GM19193 (cell line): ENCODE results near the gene ENTR1.

Experiments
- POLR2A ChIP-seq: IDR thresholded peaks from 4 replicates; pipeline ENCODE4 v1.6.1; 2011; ENCODE audit not compliant: insufficient read depth, insufficient read length; ENCODE audit errors: extremely low read depth

Gene ENTR1

DNA sequence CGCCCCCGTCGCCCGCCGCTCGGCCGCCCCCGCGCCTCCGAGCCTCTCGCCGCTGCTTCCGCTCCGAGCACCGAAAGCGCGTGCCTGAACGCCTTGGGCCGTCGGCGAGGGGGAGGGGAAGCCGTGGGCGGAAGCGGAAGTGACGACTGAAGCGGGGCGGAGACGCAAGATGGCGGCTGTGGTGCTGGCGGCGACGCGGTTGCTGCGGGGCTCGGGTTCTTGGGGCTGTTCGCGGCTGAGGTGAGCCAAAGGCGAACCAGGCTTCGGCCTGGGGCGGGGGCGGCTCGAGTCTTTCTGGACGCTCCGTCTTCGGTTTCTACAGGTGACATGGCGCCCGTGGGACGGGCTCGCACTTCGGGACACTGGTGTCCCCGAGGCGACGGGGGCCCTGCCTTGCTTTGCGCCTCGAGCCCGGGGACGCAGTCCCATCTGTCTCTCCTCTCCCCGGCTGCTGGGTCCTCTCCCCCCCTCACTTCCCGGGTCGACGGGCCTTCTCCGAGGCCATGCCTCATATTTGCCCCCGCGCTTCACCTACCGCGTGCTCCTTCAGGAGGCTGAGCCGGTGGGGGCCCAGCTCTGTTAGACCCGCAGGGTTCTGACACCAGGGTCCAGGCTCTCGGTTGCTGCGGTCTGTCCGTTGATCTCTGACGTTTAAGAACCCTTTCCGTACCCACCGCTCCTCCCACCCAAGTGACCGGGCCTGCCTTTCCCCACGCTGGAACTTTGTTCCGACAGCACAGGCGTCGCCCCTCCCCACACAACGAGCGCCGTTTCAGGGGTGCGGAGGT lies at the start of gene ENTR1, which contains the start of gene PMPCA:
TSS of gene ENTR1 (minus strand) at position 115 of the 788 bp plus-strand sequence. CDS start 217 bp downstream, outside the sequence.
TSS of gene PMPCA (plus strand) at position 159 of the 788 bp plus-strand sequence. CDS start at position 170, 11 bp downstream.
- peak; percentile 93 for TF ChIP-seq POLR2A

DNA sequence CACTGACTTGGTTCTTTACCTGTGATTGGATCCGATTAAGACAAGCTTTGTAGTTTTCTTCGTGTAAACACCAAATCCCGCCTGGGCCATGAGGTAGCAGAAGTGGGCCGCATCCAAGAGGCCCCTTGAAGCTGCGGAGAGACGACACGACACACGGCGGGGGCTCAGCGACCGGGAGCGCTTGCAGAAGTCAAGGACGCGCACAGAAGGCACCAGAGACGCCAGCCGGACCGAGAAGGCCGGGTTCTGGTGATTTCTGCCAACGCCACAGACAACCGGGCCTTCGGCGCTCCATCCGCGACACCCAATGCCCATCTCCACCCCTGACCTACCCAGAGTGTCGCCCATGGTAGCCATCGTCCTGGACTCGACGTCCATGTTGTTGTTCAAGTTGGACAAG lies 49.0 kb upstream of the ENTR1 start:
- no peak for TF ChIP-seq POLR2A

DNA sequence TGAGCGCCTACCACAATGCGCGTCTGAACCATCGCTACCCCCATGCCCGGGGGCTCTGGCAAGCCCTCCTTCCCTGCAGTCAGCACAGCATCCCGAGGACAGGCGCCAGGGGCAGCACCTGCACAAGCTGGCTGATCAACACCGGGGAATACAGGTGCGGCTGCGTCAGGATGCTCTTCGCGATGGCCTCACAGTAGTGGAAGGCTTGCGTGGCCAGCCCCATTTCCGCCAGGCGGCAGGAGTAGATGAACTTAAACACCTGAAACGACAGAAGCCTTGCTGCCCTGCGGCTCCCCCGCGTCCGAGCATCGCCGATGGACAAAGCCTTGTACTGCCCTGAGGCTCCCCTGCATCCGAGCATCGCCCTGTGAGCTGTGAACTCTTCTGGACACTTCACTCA lies 46.9 kb upstream of the ENTR1 start:
- no peak for TF ChIP-seq POLR2A

- TF ChIP-seq POLR2A = no peak
Observed at GRCh38 chr9:136456258-136456657, 45.8 kb upstream of the ENTR1 start.

GRCh38 chr9:136455043-136456002 lies 44.9 kb upstream of the ENTR1 start:
- TF ChIP-seq POLR2A = no peak

- no peak for TF ChIP-seq POLR2A
Observed at GRCh38 chr9:136454026-136454796, 43.8 kb upstream of the ENTR1 start.

DNA sequence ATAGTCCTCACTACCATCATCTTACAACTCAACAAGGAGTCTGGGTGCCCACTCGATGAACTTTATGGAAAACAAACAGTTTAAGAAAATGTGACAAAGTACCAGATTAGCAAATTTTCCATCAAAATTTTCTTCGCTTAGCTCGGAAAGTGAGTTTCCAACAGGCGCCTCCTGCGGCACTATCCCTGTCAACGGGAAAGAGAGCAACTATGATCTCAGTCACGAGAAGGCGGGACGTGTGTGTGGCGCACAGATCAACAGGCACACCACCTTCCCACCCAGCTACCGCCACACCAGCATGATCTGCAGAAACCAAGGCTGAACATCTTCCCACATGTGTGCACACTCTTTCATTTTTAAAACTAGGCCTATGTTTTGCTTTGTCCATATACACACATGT lies 42.9 kb upstream of the ENTR1 start:
- TF ChIP-seq POLR2A = no peak

- no peak for TF ChIP-seq POLR2A
Observed at GRCh38 chr9:136451221-136451877, 40.9 kb upstream of the ENTR1 start.

- TF ChIP-seq POLR2A = no peak
Observed at GRCh38 chr9:136448655-136449054, 38.2 kb upstream of the ENTR1 start.

DNA sequence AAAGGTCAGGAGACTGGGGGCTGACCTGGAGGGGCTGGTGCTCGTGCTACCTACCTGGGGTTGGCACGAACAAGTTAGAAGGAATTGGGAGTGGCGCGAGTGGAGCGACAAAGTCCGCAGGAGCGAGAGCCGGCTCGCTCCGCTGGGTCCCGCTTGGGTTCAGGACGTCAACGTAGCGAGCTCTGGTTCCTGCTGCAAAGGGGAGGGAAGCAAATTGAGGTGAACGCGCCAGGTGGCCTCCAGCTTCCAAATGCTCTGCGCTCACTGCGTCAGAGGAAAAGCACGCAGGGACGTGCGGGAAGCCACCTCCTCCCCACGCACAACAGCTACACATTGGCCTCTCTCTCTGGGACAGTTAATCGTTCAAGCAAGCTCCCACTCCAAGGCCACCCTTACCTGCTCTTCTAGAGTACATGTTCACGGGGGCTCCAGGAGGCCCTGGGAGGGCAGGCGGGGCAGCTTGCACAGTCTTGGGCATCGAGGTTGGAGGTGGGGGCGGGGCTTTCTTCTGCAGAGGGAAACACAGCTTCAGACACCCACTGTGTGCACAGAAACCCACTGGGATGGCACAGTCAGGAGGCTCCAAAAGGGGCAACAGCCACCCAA lies 36.9 kb upstream of the ENTR1 start:
- TF ChIP-seq POLR2A = no peak

- TF ChIP-seq POLR2A = no peak
Observed at GRCh38 chr9:136445799-136446198, 35.4 kb upstream of the ENTR1 start.

- no peak for TF ChIP-seq POLR2A
Observed at GRCh38 chr9:136444102-136444501, 33.7 kb upstream of the ENTR1 start.

- TF ChIP-seq POLR2A = no peak
Observed at GRCh38 chr9:136443687-136444086, 33.3 kb upstream of the ENTR1 start.

GRCh38 chr9:136443087-136443486 lies 32.7 kb upstream of the ENTR1 start:
- TF ChIP-seq POLR2A = no peak
